Lung (tissue), 5 donors: ENCODE results near the gene TGFB2. TPM values are rescaled to one million over a fixed set of nuclear protein-coding genes. Genes with fewer than 3 reads are reported as not detected.

ENCODE experiments used
- polyA plus RNA-seq, 2 donors: library from polyadenylated mRNA; stranded (reverse); fragments of 200-250 nt; gene quantifications; one replicate each; pipeline ENCODE4 v1.2.1, GENCODE V29; 2013
- small RNA-seq: library from RNA; depleted of rRNA; stranded (forward); fragments of <200 nt; gene quantifications from one replicate; pipeline ENCODE3, GENCODE V24; 2014; ENCODE audit warnings: low replicate concordance
- total RNA-seq, 2 donors: library from RNA; depleted of rRNA in 1 of 2; stranded (reverse); fragments of >200 nt in 1 of 2; gene quantifications; one replicate each; pipeline ENCODE4 v1.2.1, GENCODE V29; 2014 to 2021
- donor health status: Bipolar disorder and iron deficiency.
- donor health status: healthy.
- donor health status: DM: yes; HTN: yes; CAD: no.

Gene TGFB2
- total and polyA plus RNA-seq, 4 donors, result 1.9 to 53.7 (median 3.8) TPM

Small RNA genes within 50 kb of the gene (small RNA-seq; reads per million reads assigned to genes)
- not detected for gene AC096638.1

Other genes starting within 250 kb of the TGFB2 start
- gene RRP15, start 60.0 kb upstream of the TGFB2 start, total RNA-seq, result 10 to 100 TPM; 12.3 to 17.1 TPM
- 1 to 10 TPM; 3.5 to 4.1 TPM for gene RRP15, start 60.0 kb upstream of the TGFB2 start, polyA plus RNA-seq